OCI-LY7 (cell line): Measurements from ENCODE around the gene GBF1.

Source experiments
- CTCF ChIP-seq: fragments of 200-600 bp; sonication (generic); conservative IDR thresholded peaks from 2 replicates; pipeline ENCODE4 v1.5.1; 2014; ENCODE audit warnings: mild to moderate bottlenecking, antibody characterized with exemption, low read length, moderate library complexity, mixed read lengths
- EZH2phosphoT487 ChIP-seq: fragments of 200-600 bp; sonication (generic); IDR thresholded peaks from 2 replicates; pipeline ENCODE4 v1.6.1; 2018; ENCODE audit warnings: low read depth, borderline replicate concordance, mild to moderate bottlenecking, mixed run types, antibody characterized with exemption, low read length, moderate library complexity, mixed read lengths

DNA sequence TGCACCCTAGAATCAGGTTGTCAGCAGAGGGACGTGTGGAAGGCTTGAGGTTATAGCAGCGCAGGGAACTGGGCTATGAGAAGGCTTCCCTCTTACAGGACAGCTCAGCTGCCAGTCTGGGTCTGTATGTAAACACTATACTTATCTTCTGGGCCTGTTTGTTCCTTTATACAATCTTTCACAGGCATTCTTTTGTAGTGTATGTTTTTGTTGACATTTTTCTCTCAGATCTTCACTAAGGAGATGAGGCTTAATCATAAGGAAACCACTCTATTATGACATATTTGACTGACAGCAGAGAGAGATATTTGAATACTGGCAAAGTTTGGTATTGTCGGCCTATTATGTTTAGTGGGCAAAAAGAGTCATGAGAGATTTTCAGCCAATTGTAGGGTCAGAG, 929 bp downstream of the GBF1 start:
- TF ChIP-seq CTCF (no peak), EZH2phosphoT487 (no peak)
